B cell (primary cell): ENCODE data around the gene CNTNAP2. TPM values are rescaled to one million over a fixed set of nuclear protein-coding genes. Genes with fewer than 3 reads are reported as not detected.

Source experiments
- ATAC-seq: fragments of 200-7000 bp; cut with Tn5 transposase; one replicate; pipeline ENCODE4 v1.10.0; 2021; ENCODE audit warnings: low read depth, mild to moderate bottlenecking, moderate number of reproducible peaks, moderate library complexity
- CTCF ChIA-PET: fragments of 350-600 bp; sonication (Branson Sonifier 250); formaldehyde crosslinking; loops from one replicate; lab custom pipeline; 2021; ENCODE audit warnings: antibody characterized with exemption, inconsistent platforms; lab: Charles Lee
- POLR2A ChIA-PET: fragments of 350-600 bp; sonication (Branson Sonifier 250); formaldehyde crosslinking; loops from one replicate; lab custom pipeline; 2021; ENCODE audit warnings: antibody characterized with exemption; lab: Charles Lee
- DNase-seq: peaks from one replicate; pipeline ENCODE4 v3.0.0; 2013
- H2AFZ ChIP-seq: 2 replicates; pipeline ENCODE4 v1.6.1; 2012; ENCODE audit warnings: mild to moderate bottlenecking, low read depth, low read length; ENCODE audit not compliant: insufficient read depth, poor library complexity, severe bottlenecking
- H3K27ac ChIP-seq, 2 donors: 1 replicate in 1 of 2; 2 replicates in 1 of 2; pipeline ENCODE4 v1.5.1; 2012 to 2013; ENCODE audit warnings: low read length in 2 of 2, mild to moderate bottlenecking in 2 of 2, moderate library complexity in 1 of 2
- H3K27me3 ChIP-seq, 4 experiments: fragments of 200-600 bp in 1 of 4; sonication (generic) in 1 of 4; replicated peaks in 1 of 4; 1 replicate in 2 of 4; 2 replicates in 2 of 4; pipeline versions ENCODE4 v1.6.1 to v1.7.0; 2013 to 2016; ENCODE audit warnings: low read length in 3 of 4, mild to moderate bottlenecking in 2 of 4, mixed read lengths in 1 of 4, moderate library complexity in 1 of 4; ENCODE audit not compliant: insufficient read depth in 4 of 4, control insufficient read depth in 3 of 4; ENCODE audit errors: control extremely low read depth in 1 of 4
- H3K36me3 ChIP-seq, 2 experiments: replicated peaks in 1 of 2; 1 replicate in 1 of 2; 2 replicates in 1 of 2; pipeline versions ENCODE4 v1.6.1 to v1.7.1; 2013; ENCODE audit warnings: low read length in 1 of 2; ENCODE audit not compliant: insufficient read depth in 2 of 2, control insufficient read depth in 1 of 2; ENCODE audit errors: control extremely low read depth in 1 of 2, extremely low read depth in 1 of 2
- H3K4me1 ChIP-seq, 2 donors: fragments of 200-600 bp in 1 of 2; sonication (generic) in 1 of 2; 1 replicate in 1 of 2; 2 replicates in 1 of 2; pipeline versions ENCODE4 v1.5.1 to v1.6.1; 2013 to 2017; ENCODE audit warnings: low read length in 2 of 2; ENCODE audit not compliant: control insufficient read depth in 2 of 2, insufficient read depth in 2 of 2
- H3K4me2 ChIP-seq: replicated peaks from 2 replicates; pipeline ENCODE3; 2012; ENCODE audit warnings: mild to moderate bottlenecking, low read depth, low read length; ENCODE audit not compliant: poor library complexity, severe bottlenecking
- H3K4me3 ChIP-seq, 5 experiments: fragments of 200-600 bp in 1 of 5; sonication (generic) in 1 of 5; 1 replicate in 3 of 5; 2 replicates in 2 of 5; pipeline versions ENCODE4 v1.5.1 to v1.7.0; 2011 to 2016; ENCODE audit warnings: low read length in 4 of 5, mild to moderate bottlenecking in 4 of 5, low read depth in 2 of 5, control low read depth in 1 of 5, moderate library complexity in 1 of 5; ENCODE audit not compliant: insufficient read depth in 1 of 5; ENCODE audit errors: control extremely low read depth in 1 of 5, extremely low read depth in 1 of 5
- H3K79me2 ChIP-seq: fragments of 200-600 bp; sonication (generic); one replicate; pipeline ENCODE4 v1.6.0; 2016; ENCODE audit warnings: low read length; ENCODE audit not compliant: control insufficient read depth, insufficient read depth
- H3K9ac ChIP-seq: fragments of 200-600 bp; sonication (generic); 2 replicates; pipeline ENCODE4 v1.6.1; 2017; ENCODE audit warnings: mild to moderate bottlenecking, low read length, moderate library complexity
- H3K9me3 ChIP-seq, 3 donors: one replicate each; pipeline versions ENCODE4 v1.6.1 to v1.7.1; 2013; ENCODE audit warnings: low read length in 2 of 3; ENCODE audit not compliant: control insufficient read depth in 2 of 3, insufficient read depth in 1 of 3; ENCODE audit errors: control extremely low read depth in 1 of 3
- H4K20me1 ChIP-seq: 2 replicates; pipeline ENCODE4 v1.6.0; 2012; ENCODE audit warnings: mild to moderate bottlenecking, low read length; ENCODE audit not compliant: insufficient read depth, control insufficient read depth, poor library complexity, severe bottlenecking
- H3K27ac Mint-ChIP-seq: one replicate; pipeline ENCODE4 v1.8.0; 2021; ENCODE audit warnings: mixed read lengths
- H3K27me3 Mint-ChIP-seq: one replicate; pipeline ENCODE4 v1.8.0; 2021; ENCODE audit warnings: mixed read lengths
- H3K4me1 Mint-ChIP-seq: one replicate; pipeline ENCODE4 v1.8.0; 2021; ENCODE audit warnings: mixed read lengths
- H3K4me3 Mint-ChIP-seq: one replicate; pipeline ENCODE4 v1.8.0; 2021; ENCODE audit warnings: mixed read lengths
- H3K9me3 Mint-ChIP-seq: one replicate; pipeline ENCODE4 v1.8.0; 2022; ENCODE audit warnings: mixed read lengths; ENCODE audit not compliant: insufficient read depth
- EZH2 ChIP-seq: IDR thresholded peaks from 2 replicates; pipeline ENCODE4 v1.6.1; 2012; ENCODE audit warnings: borderline replicate concordance, low read depth, mild to moderate bottlenecking, moderate library complexity, low read length; ENCODE audit not compliant: insufficient read depth, poor library complexity, severe bottlenecking
- WGBS: methylation state at CpG from one replicate; pipeline ENCODE4 v1.1.5; 2013; ENCODE audit warnings: missing lambda C conversion rate; ENCODE audit not compliant: insufficient coverage; 5-methylcytosine and 5-hydroxymethylcytosine counted together
- intact Hi-C: fragments of 100-400 bp; cut with micrococcal nuclease; formaldehyde crosslinking; loops from one replicate; pipeline ENCODE4 v1.10.0; 2022
- polyA plus RNA-seq: library from polyadenylated mRNA; depleted of rRNA; stranded (reverse); fragments of >200 nt; gene quantifications from 2 replicates; pipeline ENCODE4 v1.2.3, GENCODE V29; 2012
- total RNA-seq, 2 donors: library from RNA; stranded (reverse); fragments of 120-200 nt in 1 of 2; gene quantifications; 1 replicate in 1 of 2; 2 replicates in 1 of 2; pipeline versions ENCODE4 v1.2.3 to v1.2.4, GENCODE V29; 2013 to 2022
- TF ChIP-seq, protein P1 (sequence below): fragments of 200-600 bp; IDR thresholded peaks from one replicate; pipeline ENCODE4 v1.8.0; 2022; ENCODE audit warnings: antibody characterized with exemption, mild to moderate bottlenecking

CNTNAP2 gene
- total and polyA plus RNA-seq, 2 donors (not counting 1 experiment from before 2014, with no cell fraction given): 7.4 to 16.6 TPM

GRCh38 chr7:147809786-147810185, 1693.2 kb downstream of the CNTNAP2 start:
- CTCF ChIA-PET: no interaction called here
- ATAC-seq: no peak

GRCh38 chr7:147810269-147810668, 1693.7 kb downstream of the CNTNAP2 start:
- no peak overlapping the region for H3K27ac ChIP-seq
- intact Hi-C loops: no loop called here
- H3K4me2 ChIP-seq: no peak overlapping the region
- TF ChIP-seq, protein P1, sequence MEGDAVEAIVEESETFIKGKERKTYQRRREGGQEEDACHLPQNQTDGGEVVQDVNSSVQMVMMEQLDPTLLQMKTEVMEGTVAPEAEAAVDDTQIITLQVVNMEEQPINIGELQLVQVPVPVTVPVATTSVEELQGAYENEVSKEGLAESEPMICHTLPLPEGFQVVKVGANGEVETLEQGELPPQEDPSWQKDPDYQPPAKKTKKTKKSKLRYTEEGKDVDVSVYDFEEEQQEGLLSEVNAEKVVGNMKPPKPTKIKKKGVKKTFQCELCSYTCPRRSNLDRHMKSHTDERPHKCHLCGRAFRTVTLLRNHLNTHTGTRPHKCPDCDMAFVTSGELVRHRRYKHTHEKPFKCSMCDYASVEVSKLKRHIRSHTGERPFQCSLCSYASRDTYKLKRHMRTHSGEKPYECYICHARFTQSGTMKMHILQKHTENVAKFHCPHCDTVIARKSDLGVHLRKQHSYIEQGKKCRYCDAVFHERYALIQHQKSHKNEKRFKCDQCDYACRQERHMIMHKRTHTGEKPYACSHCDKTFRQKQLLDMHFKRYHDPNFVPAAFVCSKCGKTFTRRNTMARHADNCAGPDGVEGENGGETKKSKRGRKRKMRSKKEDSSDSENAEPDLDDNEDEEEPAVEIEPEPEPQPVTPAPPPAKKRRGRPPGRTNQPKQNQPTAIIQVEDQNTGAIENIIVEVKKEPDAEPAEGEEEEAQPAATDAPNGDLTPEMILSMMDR: no peak
- no peak for TF ChIP-seq EZH2
- Mint-ChIP-seq H3K4me1 (no peaks in the 10 kb centered on the region), H3K27me3 (no peaks in the 10 kb centered on the region), H3K27ac (no peak overlapping the region), H3K9me3 (peaks cover 6% of the 10 kb centered on the region), H3K4me3 (no peak overlapping the region)
- no peaks in the 10 kb centered on the region for H3K4me1 ChIP-seq
- CTCF ChIA-PET: no interaction called here
- no peak overlapping the region for H3K4me3 ChIP-seq
- H3K79me2 ChIP-seq: no peaks in the 10 kb centered on the region
- H3K9ac ChIP-seq: no peak overlapping the region
- H4K20me1 ChIP-seq: no peaks in the 10 kb centered on the region
- no peaks in the 10 kb centered on the region for H3K36me3 ChIP-seq
- H3K9me3 ChIP-seq: no peaks in the 10 kb centered on the region
- H2AFZ ChIP-seq: no peak overlapping the region
- no peaks in the 10 kb centered on the region for H3K27me3 ChIP-seq
- DNase-seq (no peak), ATAC-seq (no peak)
- POLR2A ChIA-PET: no interaction called here

More at GRCh38 chr7:147809786-147810185, 1693.2 kb downstream of the CNTNAP2 start:
- H3K27me3 Mint-ChIP-seq: no peaks in the 10 kb centered on the region
- no peaks in the 10 kb centered on the region for H3K4me1 ChIP-seq
- H3K4me3 Mint-ChIP-seq: no peak overlapping the region
- H3K9me3 ChIP-seq: no peaks in the 10 kb centered on the region
- no peak for DNase-seq
- no peaks in the 10 kb centered on the region for H3K36me3 ChIP-seq
- TF ChIP-seq, protein P1: no peak
- no peak for TF ChIP-seq EZH2
- intact Hi-C loops: no loop called here
- POLR2A ChIA-PET: no interaction called here
- H3K4me3 ChIP-seq: no peak overlapping the region
- no peak overlapping the region for H3K4me2 ChIP-seq
- no peaks in the 10 kb centered on the region for H3K4me1 Mint-ChIP-seq
- no peak overlapping the region for H3K9ac ChIP-seq
- no peak overlapping the region for H3K27ac Mint-ChIP-seq
- no peak overlapping the region for H3K27ac ChIP-seq
- H4K20me1 ChIP-seq: no peaks in the 10 kb centered on the region
- no peaks in the 10 kb centered on the region for H3K27me3 ChIP-seq
- peaks cover 6% of the 10 kb centered on the region for H3K9me3 Mint-ChIP-seq
- no peaks in the 10 kb centered on the region for H3K79me2 ChIP-seq
- no CpG with 5 or more reads among the region's 3 CpGs for WGBS
- no peak overlapping the region for H2AFZ ChIP-seq
